HPDE6-E6E7 (cell line): Measurements from ENCODE around the gene RBM38.

Source experiments
- DNase-seq: peaks from one replicate; pipeline ENCODE4 v3.0.0; 2011; ENCODE audit warnings: missing footprints; ENCODE audit errors: extremely low spot score

RBM38 gene

GRCh38 chr20:57374931-57375651 lies 16.1 kb upstream of the RBM38 start:
- DNase-seq = no peak

- no peak for DNase-seq
Measured at GRCh38 chr20:57375652-57376230, 15.5 kb upstream of the RBM38 start.

GRCh38 chr20:57377350-57377749 lies 13.8 kb upstream of the RBM38 start:
- DNase-seq = no peak

- DNase-seq = no peak
Measured at GRCh38 chr20:57378107-57378506, 13.1 kb upstream of the RBM38 start.

GRCh38 chr20:57378646-57379262 lies 12.4 kb upstream of the RBM38 start:
- no peak for DNase-seq

GRCh38 chr20:57379263-57379647 lies 11.9 kb upstream of the RBM38 start:
- no peak for DNase-seq

- DNase-seq = no peak
Measured at GRCh38 chr20:57380081-57380750, 11.0 kb upstream of the RBM38 start.

- DNase-seq = peak; percentile 94
Measured at GRCh38 chr20:57381596-57382503, 9.3 kb upstream of the RBM38 start.

- no peak for DNase-seq
Measured at GRCh38 chr20:57382516-57382915, 8.7 kb upstream of the RBM38 start.

GRCh38 chr20:57383447-57384347 lies 7.5 kb upstream of the RBM38 start:
- no peak for DNase-seq

GRCh38 chr20:57384486-57384885 lies 6.7 kb upstream of the RBM38 start:
- no peak for DNase-seq

GRCh38 chr20:57384953-57385761 lies 6.0 kb upstream of the RBM38 start:
- DNase-seq = no peak

- DNase-seq = no peak
Measured at GRCh38 chr20:57385940-57386339, 5.3 kb upstream of the RBM38 start.

- no peak for DNase-seq
Measured at GRCh38 chr20:57386762-57387161, 4.4 kb upstream of the RBM38 start.

- DNase-seq = no peak
Measured at GRCh38 chr20:57387463-57387862, 3.7 kb upstream of the RBM38 start.

GRCh38 chr20:57387945-57388371 lies 3.2 kb upstream of the RBM38 start:
- no peak for DNase-seq

GRCh38 chr20:57388953-57389694 lies 2.1 kb upstream of the RBM38 start:
- DNase-seq = peak; percentile 89

GRCh38 chr20:57389695-57390603 lies 1.2 kb upstream of the RBM38 start:
- no peak for DNase-seq
